Prostate gland (tissue), 2 donors: Measurements from ENCODE around the gene CCZ1B. TPM values are rescaled to one million over a fixed set of nuclear protein-coding genes. Genes with fewer than 3 reads are reported as not detected.
"Not testable (repeated sequence)": the region's sequence is repeated elsewhere in the genome, so short reads cannot be mapped to it uniquely, and the experiment has no call there.

Experiments used
- DNase-seq: peaks from one replicate; pipeline ENCODE4 v3.0.0-alpha.2; 2019; ENCODE audit warnings: low spot score
- H3K27ac ChIP-seq, 2 donors: fragments of 200-600 bp; sonication (generic); 2 replicates each; pipeline ENCODE4 v1.5.1; 2017 to 2019
- H3K27me3 ChIP-seq: fragments of 200-600 bp; sonication (generic); replicated peaks from 2 replicates; pipeline ENCODE4 v1.5.1; 2019; ENCODE audit not compliant: insufficient read depth
- H3K36me3 ChIP-seq, 2 donors: fragments of 200-600 bp; sonication (generic); 1 replicate in 1 of 2; 2 replicates in 1 of 2; pipeline versions ENCODE4 v1.5.1 to v1.8.1; 2017 to 2019
- H3K4me1 ChIP-seq: fragments of 200-600 bp; sonication (generic); replicated peaks from 2 replicates; pipeline ENCODE4 v1.5.1; 2019
- H3K4me3 ChIP-seq, 2 donors: fragments of 200-600 bp; sonication (generic); 2 replicates each; pipeline ENCODE4 v1.5.1; 2017 to 2019
- H3K9me3 ChIP-seq: fragments of 200-600 bp; sonication (generic); 2 replicates; pipeline ENCODE4 v1.5.1; 2017
- WGBS: methylation state at CpG from one replicate; pipeline ENCODE4 v1.1.5; 2018; 5-methylcytosine and 5-hydroxymethylcytosine counted together
- intact Hi-C: fragments of 100-400 bp; cut with DNase I; formaldehyde crosslinking; loops from one replicate; pipeline ENCODE4 v1.14.2; 2022
- total RNA-seq, 2 donors: library from RNA; depleted of rRNA; stranded (reverse); fragments of >200 nt; gene quantifications; one replicate each; pipeline ENCODE4 v1.1.0, GENCODE V29; 2016

CCZ1B gene
- total RNA-seq, 2 donors from 2014 or later: 22.7 to 38.1 TPM

DNA sequence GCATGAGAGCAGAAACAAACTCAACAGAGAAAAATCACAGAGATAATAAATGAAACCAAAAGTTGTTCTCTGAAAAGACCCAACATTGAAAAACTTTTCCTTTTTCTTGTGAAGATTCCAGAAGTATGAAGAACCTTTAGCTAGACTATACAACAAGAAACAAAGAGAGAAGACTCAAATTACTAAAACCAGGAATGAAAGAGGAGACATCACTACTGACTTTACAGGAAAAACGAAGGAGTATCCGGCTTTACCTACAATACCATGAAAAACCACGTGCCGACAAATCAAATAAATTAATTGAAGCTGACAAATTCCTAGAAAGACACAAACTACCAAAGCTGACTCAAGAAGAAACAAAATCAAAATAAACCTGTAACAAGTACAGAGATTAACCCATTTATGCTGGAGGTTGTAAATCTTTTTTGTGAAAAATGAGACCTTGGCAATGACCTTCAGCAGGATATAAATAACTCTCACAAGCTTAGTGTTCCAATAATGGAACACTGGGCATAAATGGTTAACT, 18.6 kb downstream of the CCZ1B start:
- H3K9me3 ChIP-seq, H3K27me3 ChIP-seq, H3K4me3 ChIP-seq, H3K27ac ChIP-seq, DNase-seq, intact Hi-C loops, H3K36me3 ChIP-seq, H3K4me1 ChIP-seq: not testable (repeated sequence)
- WGBS: 82% methylated on average over 4 of the region's 4 CpGs

DNA sequence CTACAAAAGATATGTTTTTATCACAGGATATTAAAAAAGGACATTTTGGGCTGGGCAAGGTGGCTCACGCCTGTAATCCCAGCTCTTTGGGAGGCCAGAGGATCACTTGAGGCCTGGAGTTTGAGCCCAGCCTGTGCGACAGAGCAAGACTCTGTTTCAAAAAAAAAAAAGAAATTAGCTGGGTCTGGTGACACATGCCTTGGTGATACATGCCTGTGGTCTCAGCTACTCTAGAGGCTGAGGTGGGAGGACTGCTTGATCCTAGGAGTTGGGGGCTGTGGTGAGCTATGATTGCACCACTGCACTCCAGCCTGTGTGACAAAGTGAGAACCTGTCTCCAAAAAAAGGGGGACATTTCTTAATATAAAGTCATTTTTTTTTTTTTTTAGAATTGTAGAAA, 25.7 kb downstream of the CCZ1B start:
- H3K27me3 ChIP-seq, H3K36me3 ChIP-seq, H3K4me1 ChIP-seq, H3K9me3 ChIP-seq, intact Hi-C loops, H3K4me3 ChIP-seq, H3K27ac ChIP-seq, DNase-seq: not testable (repeated sequence)
- WGBS: 100% methylated on average over 2 of the region's 2 CpGs

DNA sequence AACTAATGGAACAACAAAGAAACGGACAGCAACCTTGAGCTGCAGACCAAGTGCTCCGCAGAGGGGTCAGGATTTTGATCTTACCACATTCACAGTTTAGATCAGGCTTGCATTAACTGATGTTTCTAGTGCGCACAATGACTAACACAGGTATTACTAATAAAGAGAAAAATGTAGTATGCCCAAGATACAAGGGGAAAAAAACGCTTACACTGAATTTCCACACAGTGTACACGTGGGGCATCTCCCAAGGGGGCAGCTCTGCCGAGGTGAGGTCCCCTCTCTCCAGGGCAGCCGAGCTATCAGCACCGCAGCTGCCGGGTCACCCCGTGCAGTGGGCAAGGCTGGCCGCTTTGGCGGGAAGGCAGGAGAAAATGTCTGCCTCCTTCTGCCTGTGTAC, 26.2 kb downstream of the CCZ1B start:
- H3K4me1 ChIP-seq, DNase-seq, H3K27ac ChIP-seq, intact Hi-C loops, H3K4me3 ChIP-seq, H3K36me3 ChIP-seq, H3K9me3 ChIP-seq, H3K27me3 ChIP-seq: not testable (repeated sequence)
- WGBS: no CpG with 5 or more reads among the region's 12 CpGs

DNA sequence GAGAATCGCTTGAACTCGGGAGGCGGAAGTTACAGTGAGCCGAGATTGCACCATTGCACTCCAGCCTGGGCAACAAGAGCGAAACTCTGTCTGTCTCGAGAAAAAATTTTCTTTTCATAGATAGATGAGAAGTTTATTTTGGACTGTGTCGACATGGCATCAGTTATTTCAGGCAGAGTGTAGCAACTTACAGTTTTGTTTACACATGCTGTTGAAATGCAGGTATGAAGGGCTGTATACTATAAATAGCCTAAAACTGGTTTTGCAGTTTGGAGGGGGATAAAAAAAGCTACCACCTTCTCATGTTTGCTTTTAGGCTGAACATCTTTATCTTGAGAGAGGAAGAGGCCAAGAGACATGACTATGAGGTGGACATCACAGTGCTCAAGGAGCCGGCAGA, 28.0 kb downstream of the CCZ1B start:
- H3K4me3 ChIP-seq, H3K36me3 ChIP-seq, H3K27ac ChIP-seq, H3K4me1 ChIP-seq, H3K9me3 ChIP-seq, intact Hi-C loops, H3K27me3 ChIP-seq, DNase-seq: not testable (repeated sequence)
- no CpG with 5 or more reads among the region's 8 CpGs for WGBS

DNA sequence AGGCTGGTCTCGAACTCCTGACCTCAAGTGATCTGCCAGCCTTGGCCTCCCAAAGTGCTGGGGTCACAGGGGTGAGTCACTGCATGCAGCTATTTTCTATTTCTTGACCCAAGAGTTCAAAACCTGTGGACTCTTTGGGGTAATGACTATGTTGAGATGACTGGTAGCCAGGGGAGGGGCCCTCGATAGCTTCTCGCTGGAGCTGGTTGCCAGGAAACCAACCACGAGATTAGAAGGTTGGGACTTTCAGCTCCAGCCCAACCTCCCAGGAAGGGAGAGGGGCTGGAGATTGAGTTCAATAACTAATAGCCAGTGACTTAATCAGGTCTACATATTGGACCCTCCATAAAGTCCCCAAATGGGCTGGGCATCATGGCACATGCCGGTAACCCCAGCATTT, 28.9 kb downstream of the CCZ1B start:
- H3K9me3 ChIP-seq, intact Hi-C loops, H3K4me3 ChIP-seq, H3K4me1 ChIP-seq, H3K27me3 ChIP-seq, H3K27ac ChIP-seq, H3K36me3 ChIP-seq, DNase-seq: not testable (repeated sequence)
- 90% methylated on average over 5 of the region's 5 CpGs for WGBS

DNA sequence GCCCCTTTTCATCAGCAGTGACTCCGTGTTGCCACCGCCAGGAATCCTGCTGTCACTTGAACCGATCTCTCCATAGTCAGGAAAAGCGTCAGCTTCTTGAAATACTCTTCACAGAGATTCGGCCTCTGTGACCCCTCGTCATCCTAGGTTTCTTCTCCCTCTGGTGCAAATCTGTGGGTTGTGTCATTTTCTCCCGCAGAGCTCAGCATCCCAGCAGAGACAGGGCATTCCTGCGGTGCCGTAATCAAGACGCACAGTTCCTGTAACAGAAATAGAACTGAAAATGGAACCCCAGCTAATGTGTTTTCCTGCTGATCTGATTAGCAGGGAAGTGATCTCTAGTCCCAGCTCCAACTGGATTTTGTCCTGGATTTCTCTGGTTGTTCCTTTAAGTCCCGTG, 31.8 kb downstream of the CCZ1B start:
- H3K4me1 ChIP-seq, H3K4me3 ChIP-seq, H3K27me3 ChIP-seq, H3K9me3 ChIP-seq, DNase-seq, H3K36me3 ChIP-seq, intact Hi-C loops, H3K27ac ChIP-seq: not testable (repeated sequence)
- 78% methylated on average over 5 of the region's 11 CpGs for WGBS

DNA sequence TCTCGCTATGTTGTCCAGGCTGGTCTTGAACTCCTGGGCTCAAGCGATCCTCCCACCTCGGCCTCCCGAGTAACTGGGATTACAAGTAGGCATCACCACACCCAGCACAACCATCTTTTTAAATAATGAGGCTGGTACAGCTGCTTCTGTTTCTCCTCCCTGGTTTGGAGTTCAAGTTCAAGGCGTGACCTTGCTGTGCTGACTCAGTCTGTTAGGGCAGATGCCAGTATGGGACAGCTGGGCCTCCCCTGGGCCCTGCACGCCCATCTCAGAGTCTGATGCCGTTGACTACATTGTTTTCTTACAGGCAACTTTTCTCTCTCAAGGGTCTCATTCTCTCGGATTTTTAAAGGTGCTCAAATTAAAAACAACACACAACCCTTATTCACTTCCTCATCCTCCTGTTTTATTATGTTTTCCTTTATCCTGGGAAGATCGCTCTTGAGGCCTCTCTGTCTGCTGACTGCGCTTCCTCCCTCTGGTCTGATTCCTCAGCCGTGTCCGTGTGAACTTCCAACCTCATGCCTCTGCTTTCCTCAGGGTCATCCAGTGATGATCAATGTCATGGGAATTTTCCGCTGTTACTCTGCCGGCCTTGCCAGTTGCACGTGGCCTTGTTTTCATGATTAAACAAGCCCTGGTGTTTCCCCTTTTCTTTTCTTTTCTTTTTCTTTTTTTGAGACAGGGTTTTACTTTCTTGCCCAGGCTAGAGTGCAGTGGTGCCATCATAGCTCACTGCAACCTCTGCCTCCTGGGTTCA, 33.8 kb downstream of the CCZ1B start:
- H3K27ac ChIP-seq, H3K9me3 ChIP-seq, intact Hi-C loops, H3K36me3 ChIP-seq, H3K4me1 ChIP-seq, DNase-seq, H3K27me3 ChIP-seq, H3K4me3 ChIP-seq: not testable (repeated sequence)
- 74% methylated on average over 7 of the region's 15 CpGs for WGBS

DNA sequence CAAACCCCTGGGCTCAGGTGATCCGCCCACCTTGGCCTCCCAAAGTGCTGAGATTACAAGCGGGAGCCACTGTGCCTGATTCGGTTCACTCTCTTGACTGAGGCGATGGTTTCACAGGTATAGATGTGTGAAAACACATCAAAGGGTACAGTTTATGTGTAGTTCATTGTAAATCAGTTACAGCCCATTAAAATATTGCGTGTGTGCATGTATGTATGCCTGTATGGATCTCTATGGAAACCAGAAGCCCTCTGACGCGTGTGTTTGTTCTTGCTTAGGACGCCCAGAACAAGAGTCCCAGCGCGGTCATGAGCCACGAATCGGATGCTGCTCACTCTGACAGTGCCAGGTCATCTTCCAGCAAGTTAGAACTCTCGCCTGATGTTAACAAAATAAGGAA, 36.7 kb downstream of the CCZ1B start:
- H3K4me3 ChIP-seq, DNase-seq, intact Hi-C loops, H3K9me3 ChIP-seq, H3K27ac ChIP-seq, H3K27me3 ChIP-seq, H3K4me1 ChIP-seq, H3K36me3 ChIP-seq: not testable (repeated sequence)
- WGBS: no CpG with 5 or more reads among the region's 13 CpGs

DNA sequence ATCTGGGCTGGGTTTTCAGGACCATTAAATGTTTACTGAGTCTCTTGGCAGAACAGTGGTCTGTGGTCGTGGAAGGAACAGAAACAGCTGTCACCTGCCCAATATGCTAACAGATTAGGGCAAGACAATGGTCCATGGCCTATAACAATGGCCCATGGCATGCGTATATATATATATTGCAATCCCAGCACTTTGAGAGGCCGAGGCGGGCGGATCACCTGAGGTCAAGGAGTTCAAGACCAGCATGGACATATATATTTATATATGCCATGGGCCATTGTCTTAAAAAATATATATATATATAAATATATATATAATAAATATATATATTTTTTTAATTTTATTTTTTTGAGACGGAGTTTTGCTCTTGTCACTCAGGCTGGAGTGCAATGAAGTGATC, 44.5 kb downstream of the CCZ1B start:
- 81% methylated on average over 6 of the region's 6 CpGs for WGBS
- H3K4me1 ChIP-seq, DNase-seq, intact Hi-C loops, H3K4me3 ChIP-seq, H3K9me3 ChIP-seq, H3K27me3 ChIP-seq, H3K36me3 ChIP-seq, H3K27ac ChIP-seq: not testable (repeated sequence)

DNA sequence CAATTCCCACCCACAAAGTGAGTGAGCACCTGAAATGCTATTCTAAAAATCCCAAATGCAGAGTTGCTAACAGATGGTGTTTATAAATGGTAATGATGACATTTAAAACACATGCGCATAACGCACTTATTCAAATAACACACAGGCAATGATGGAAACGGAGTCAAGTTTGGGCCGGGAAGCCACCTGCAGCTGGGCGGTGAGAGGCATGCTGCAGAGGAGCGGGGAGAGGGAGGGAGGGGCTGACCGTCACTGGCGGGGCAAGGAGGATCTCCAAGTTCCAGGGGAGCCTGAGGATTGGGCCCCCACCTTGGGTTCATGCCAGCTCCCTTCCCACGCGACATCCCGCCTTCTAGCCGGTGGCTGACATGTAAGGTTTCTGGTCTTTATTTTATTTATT, 64.9 kb downstream of the CCZ1B start:
- H3K27me3 ChIP-seq, H3K36me3 ChIP-seq, H3K9me3 ChIP-seq, DNase-seq, H3K27ac ChIP-seq, H3K4me3 ChIP-seq, intact Hi-C loops, H3K4me1 ChIP-seq: not testable (repeated sequence)
- WGBS: 56% methylated on average over 3 of the region's 12 CpGs

DNA sequence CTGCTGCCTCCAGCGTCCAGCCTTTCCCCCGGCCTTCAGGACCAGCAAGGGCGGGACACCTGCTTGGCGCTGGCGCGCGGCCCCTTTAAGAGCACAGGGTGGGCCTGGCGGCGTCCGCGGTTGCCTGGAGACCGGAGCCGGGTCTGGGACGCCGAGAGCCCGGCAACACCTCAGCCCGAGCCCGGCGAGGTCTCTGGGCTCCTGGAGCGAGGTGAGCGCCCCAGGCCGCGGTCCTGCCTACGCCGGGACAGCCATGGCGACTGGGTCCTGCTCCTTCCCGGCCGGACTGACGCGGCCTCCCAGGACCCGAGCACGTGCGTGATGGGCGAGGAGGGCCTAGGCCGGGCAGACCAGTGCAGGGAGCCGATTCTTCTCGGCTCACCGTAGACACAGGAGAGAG, 72.1 kb downstream of the CCZ1B start, which contains the start of gene RSPH10B2:
Gene RSPH10B2 (plus strand): TSS at position 140 of the 400 bp plus-strand sequence. CDS start 3,575 bp downstream, outside the sequence.
- H3K27ac ChIP-seq, H3K36me3 ChIP-seq, H3K27me3 ChIP-seq, H3K9me3 ChIP-seq, H3K4me3 ChIP-seq, DNase-seq, H3K4me1 ChIP-seq, intact Hi-C loops: not testable (repeated sequence)
- WGBS: 0% methylated on average over 5 of the region's 38 CpGs

DNA sequence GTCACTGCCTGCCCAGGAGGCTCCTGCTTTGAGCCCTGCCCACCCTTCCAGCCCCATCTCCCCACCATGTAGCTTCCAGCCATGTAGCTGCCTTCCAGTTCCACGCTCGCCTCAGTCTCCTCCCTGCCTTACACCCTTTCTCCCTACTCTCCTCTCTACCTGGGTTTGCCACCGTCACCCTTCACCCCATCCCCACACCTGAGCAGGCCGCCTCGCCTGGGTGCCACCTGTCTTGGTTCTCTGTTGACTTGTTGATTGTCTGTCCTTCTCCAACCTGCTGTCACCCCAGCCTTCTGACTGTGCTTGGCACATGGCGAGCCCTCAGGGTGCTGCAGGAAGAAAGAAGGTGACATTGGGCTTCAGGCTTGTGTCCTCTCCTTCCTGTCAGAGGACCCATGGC, 75.9 kb downstream of the CCZ1B start:
- H3K36me3 ChIP-seq, intact Hi-C loops: not testable (repeated sequence)
- WGBS: 97% methylated on average over 5 of the region's 6 CpGs

DNA sequence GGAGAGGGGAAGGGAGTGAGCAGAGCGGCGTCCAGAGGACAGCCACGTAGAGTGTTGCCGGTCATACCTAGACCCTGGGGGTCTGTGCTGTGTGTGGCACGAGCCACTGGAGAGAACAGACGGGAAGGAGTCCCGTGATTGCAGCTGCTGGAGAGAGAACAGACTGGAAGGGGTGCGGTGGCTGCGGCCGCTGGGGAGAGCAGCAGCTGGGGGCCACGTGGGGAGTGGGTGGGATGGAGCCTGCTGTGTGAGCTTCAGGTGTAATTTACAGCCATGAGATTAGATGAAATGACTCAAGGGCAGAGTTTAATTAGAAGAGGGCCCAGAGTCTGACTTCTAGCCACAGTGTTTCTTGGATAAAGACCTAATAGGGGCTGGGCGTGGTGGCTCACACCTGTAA, 76.7 kb downstream of the CCZ1B start:
- H3K27ac ChIP-seq, H3K27me3 ChIP-seq, H3K9me3 ChIP-seq, intact Hi-C loops, H3K4me3 ChIP-seq, H3K36me3 ChIP-seq, DNase-seq, H3K4me1 ChIP-seq: not testable (repeated sequence)
- WGBS: 93% methylated on average over 7 of the region's 12 CpGs

More for the DNA sequence above, 75.9 kb downstream of the CCZ1B start:
- H3K27me3 ChIP-seq, H3K27ac ChIP-seq, H3K9me3 ChIP-seq, H3K4me1 ChIP-seq, H3K4me3 ChIP-seq, DNase-seq: not testable (repeated sequence)
